ENCODE measurements around the gene SLC32A1.

DNA sequence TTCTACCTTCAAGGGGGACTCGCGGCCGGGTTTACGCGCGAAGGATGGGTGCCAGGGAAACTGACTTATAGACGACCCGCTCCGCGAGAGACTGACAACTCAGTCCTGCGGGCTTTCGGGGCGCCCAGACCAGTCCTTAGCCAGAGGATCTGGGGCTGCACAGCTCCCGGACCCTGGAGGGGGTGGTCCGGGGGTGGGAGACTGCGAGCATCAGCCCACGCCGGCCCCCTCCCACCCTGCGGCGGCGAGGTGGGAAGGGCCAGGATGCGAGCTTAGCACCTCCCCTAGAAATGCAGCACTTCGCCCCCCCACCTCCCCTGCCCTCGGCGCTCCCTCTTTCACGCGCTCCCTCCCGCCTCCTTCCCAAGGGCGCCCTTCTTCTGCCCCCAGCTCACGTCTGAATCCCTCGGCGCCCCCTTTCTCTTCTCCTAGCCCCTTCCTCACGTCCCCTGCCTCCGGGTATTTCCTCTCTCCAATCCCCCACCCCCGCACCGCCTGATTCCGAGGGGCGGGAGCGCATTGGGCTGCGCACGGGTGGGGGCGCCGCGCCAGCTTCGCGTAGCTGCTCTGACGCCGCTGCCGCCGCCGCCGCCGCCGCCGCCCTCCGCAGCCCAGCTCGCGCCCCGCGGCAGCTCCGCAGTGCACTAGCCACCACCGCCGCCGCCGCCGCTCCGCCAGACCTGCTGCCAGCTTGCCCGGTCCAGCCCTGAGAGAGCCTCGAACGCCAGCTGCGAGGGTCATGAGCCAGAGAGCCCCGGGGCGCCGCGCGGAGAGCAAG, at the start of gene SLC32A1:
- TF ChIP-seq POLR2AphosphoS5 (IDR thresholded peaks at IDR 0.05; ENCODE audit: insufficient read depth, low read depth, low read length) (no peak), EZH2 (IDR thresholded peaks at IDR 0.05; ENCODE audit: borderline replicate concordance, low read depth, low read length, severe bottlenecking) (peak; percentile 65), POLR2A (IDR thresholded peaks at IDR 0.05; ENCODE audit: low read depth, low read length) (no peak), MYC (IDR thresholded peaks at IDR 0.05; ENCODE audit: low read depth, low read length) (no peak)
- TF ChIP-seq, protein P1, sequence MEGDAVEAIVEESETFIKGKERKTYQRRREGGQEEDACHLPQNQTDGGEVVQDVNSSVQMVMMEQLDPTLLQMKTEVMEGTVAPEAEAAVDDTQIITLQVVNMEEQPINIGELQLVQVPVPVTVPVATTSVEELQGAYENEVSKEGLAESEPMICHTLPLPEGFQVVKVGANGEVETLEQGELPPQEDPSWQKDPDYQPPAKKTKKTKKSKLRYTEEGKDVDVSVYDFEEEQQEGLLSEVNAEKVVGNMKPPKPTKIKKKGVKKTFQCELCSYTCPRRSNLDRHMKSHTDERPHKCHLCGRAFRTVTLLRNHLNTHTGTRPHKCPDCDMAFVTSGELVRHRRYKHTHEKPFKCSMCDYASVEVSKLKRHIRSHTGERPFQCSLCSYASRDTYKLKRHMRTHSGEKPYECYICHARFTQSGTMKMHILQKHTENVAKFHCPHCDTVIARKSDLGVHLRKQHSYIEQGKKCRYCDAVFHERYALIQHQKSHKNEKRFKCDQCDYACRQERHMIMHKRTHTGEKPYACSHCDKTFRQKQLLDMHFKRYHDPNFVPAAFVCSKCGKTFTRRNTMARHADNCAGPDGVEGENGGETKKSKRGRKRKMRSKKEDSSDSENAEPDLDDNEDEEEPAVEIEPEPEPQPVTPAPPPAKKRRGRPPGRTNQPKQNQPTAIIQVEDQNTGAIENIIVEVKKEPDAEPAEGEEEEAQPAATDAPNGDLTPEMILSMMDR (IDR thresholded peaks at IDR 0.05; ENCODE audit: extremely low read depth in 1 of 2, insufficient read depth in 1 of 2, low read depth in 1 of 2, low read length in 2 of 2), result no peak

Measured in endothelial cell of umbilical vein (primary cell).